PC-3 (cell line): Measurements from ENCODE around the gene NEK11. TPM values are rescaled to one million over a fixed set of nuclear protein-coding genes. Genes with fewer than 3 reads are reported as not detected.
A peak's percentile ranks its signal among the peaks of the same experiment; 100 is the strongest.

Source experiments
- ATAC-seq: fragments of 200-7000 bp; cut with Tn5 transposase; 2 replicates; pipeline ENCODE4 v1.9.1; 2020; ENCODE audit warnings: mild to moderate bottlenecking, moderate library complexity
- Bru-seq: library from RNA; stranded (reverse); fragments of 400-500 nt; gene quantifications from one replicate; lab custom pipeline; 2021; lab: Mats Ljungman, UMichigan
- BruChase-seq, 2 experiments: library from RNA; stranded (reverse); fragments of 400-500 nt; gene quantifications; one replicate each; lab custom pipeline; 2021; lab: Mats Ljungman, UMichigan
- BruUV-seq: library from RNA; stranded (reverse); fragments of 400-500 nt; replicated peaks from 2 replicates; lab custom pipeline; 2021; lab: Mats Ljungman, UMichigan
- CTCF ChIA-PET: fragments of 300-600 bp; sonication (Branson Sonifier 250); formaldehyde crosslinking; loops from one replicate; lab custom pipeline; 2022; ENCODE audit warnings: antibody characterized with exemption; lab: Charles Lee
- POLR2A ChIA-PET: fragments of 300-600 bp; sonication (Branson Sonifier 250); formaldehyde crosslinking; loops from one replicate; lab custom pipeline; 2022; ENCODE audit warnings: antibody characterized with exemption; ENCODE audit not compliant: unreplicated experiment; lab: Charles Lee
- DNase-seq: peaks from one replicate; pipeline ENCODE4 v3.0.0-alpha.2; 2015
- H2AFZ ChIP-seq: fragments of 300-600 bp; sonication (generic); 2 replicates; pipeline ENCODE4 v1.6.0; 2016; ENCODE audit warnings: antibody characterized with exemption, low read length
- H3F3A ChIP-seq: fragments of 300-600 bp; sonication (generic); one replicate; pipeline ENCODE4 v1.6.0; 2017; ENCODE audit warnings: antibody characterized with exemption, low read length, control low read depth, mild to moderate bottlenecking; ENCODE audit not compliant: unreplicated experiment
- H3K27ac ChIP-seq: fragments of 300-600 bp; sonication (generic); 2 replicates; pipeline ENCODE4 v1.5.1; 2016; ENCODE audit warnings: mild to moderate bottlenecking, low read length
- H3K27me3 ChIP-seq: fragments of 300-600 bp; sonication (generic); 2 replicates; pipeline ENCODE4 v1.6.1; 2016; ENCODE audit warnings: low read length, mixed read lengths
- H3K36me3 ChIP-seq: fragments of 300-600 bp; sonication (generic); 2 replicates; pipeline ENCODE4 v1.6.1; 2016; ENCODE audit warnings: low read depth, mixed run types, low read length, mixed read lengths
- H3K4me1 ChIP-seq: fragments of 300-600 bp; sonication (generic); 2 replicates; pipeline ENCODE4 v1.5.1; 2016; ENCODE audit warnings: low read length; ENCODE audit not compliant: insufficient read depth
- H3K4me2 ChIP-seq: fragments of 300-600 bp; sonication (generic); 2 replicates; pipeline ENCODE4 v1.6.0; 2016; ENCODE audit warnings: low read length
- H3K4me3 ChIP-seq: fragments of 300-600 bp; sonication (generic); 2 replicates; pipeline ENCODE4 v1.5.1; 2016; ENCODE audit warnings: mild to moderate bottlenecking, low read length, mixed read lengths
- H3K79me2 ChIP-seq: fragments of 300-600 bp; sonication (generic); 2 replicates; pipeline ENCODE4 v1.6.1; 2017; ENCODE audit warnings: low read length, mixed read lengths
- H3K9ac ChIP-seq: fragments of 300-600 bp; sonication (generic); 2 replicates; pipeline ENCODE4 v1.6.0; 2016; ENCODE audit warnings: mild to moderate bottlenecking, low read length
- H3K9me2 ChIP-seq: fragments of 300-600 bp; sonication (generic); replicated peaks from 2 replicates; pipeline ENCODE4 v1.6.1; 2016; ENCODE audit warnings: mixed run types, low read length, mixed read lengths
- H3K9me3 ChIP-seq: fragments of 300-600 bp; sonication (generic); 2 replicates; pipeline ENCODE4 v1.6.1; 2016; ENCODE audit warnings: low read length, mixed read lengths
- H4K20me1 ChIP-seq: fragments of 300-600 bp; sonication (generic); 2 replicates; pipeline ENCODE4 v1.6.1; 2016; ENCODE audit warnings: low read length, mixed read lengths
- CTCF ChIP-seq: fragments of 300-600 bp; sonication (generic); conservative IDR thresholded peaks from 2 replicates; pipeline ENCODE4 v1.5.1; 2017; ENCODE audit warnings: antibody characterized with exemption, low read depth, mild to moderate bottlenecking, low read length
- EZH2 ChIP-seq: fragments of 300-600 bp; sonication (generic); IDR thresholded peaks from one replicate; pipeline ENCODE4 v1.6.1; 2017; ENCODE audit warnings: antibody characterized with exemption, mild to moderate bottlenecking, low read length; ENCODE audit not compliant: unreplicated experiment
- EZH2phosphoT487 ChIP-seq: fragments of 300-600 bp; sonication (generic); IDR thresholded peaks from 2 replicates; pipeline ENCODE4 v1.6.1; 2018; ENCODE audit warnings: mild to moderate bottlenecking, antibody characterized with exemption, low read length, borderline replicate concordance
- intact Hi-C: fragments of 100-400 bp; cut with micrococcal nuclease; formaldehyde crosslinking; loops from 2 replicates; pipeline ENCODE4 v1.9.0; 2023
- long read RNA-seq: library from polyadenylated mRNA; unstranded; transcript quantifications from one replicate; pipeline ENCODE4 v2.0.0, GENCODE V29; 2021; ENCODE audit not compliant: unreplicated experiment
- total RNA-seq: library from RNA; depleted of rRNA; stranded (reverse); fragments of >200 nt; gene quantifications from 2 replicates; pipeline ENCODE4 v1.2.3, GENCODE V29; 2014; rRNA removed

NEK11 gene
- 3.1 and 5.8 TPM in 2 replicates for total RNA-seq
- Bru-seq, nascent RNA: percentile 42 among the genes with signal in this experiment
- BruChase-seq, experiment 1, labeled RNA remaining after a 6-hour chase: percentile 35 among the genes with signal in this experiment
- BruChase-seq, experiment 2, labeled RNA remaining after a 2-hour chase: percentile 49 among the genes with signal in this experiment
- long read RNA-seq, partial matches to known transcripts: 0 of 8 reads
- long read RNA-seq, other reads (novel, unspliced or antisense): 8 of 8 reads

GRCh38 chr3:131026321-131027151, at the start of gene NEK11, which contains the start of gene ASTE1:
Gene NEK11, plus strand, starts transcription at chr3:131026877. Its CDS starts 2,832 bp downstream, at chr3:131029709.
Gene ASTE1, minus strand, starts transcription at chr3:131026825. Its CDS starts 1,519 bp downstream, at chr3:131025306.
- no peaks in the 10 kb centered on the region for H4K20me1 ChIP-seq
- H3K9ac ChIP-seq: peak within 1 kb of the TSS; percentile 86
- ChIA-PET CTCF (no interaction called here), POLR2A (interaction anchor here (0.5 kb wide), 1 partner anchor 212 kb away, joined by 3 read pairs; no protein-coding TSS in a partner anchor)
- no peak for TF ChIP-seq CTCF
- TF ChIP-seq EZH2: no peak
- TF ChIP-seq EZH2phosphoT487: no peak
- no peaks in the 10 kb centered on the region for H3K27me3 ChIP-seq
- BruUV-seq: TSS peak; percentile 74
- peaks cover 18% of the 10 kb centered on the region for H3K4me1 ChIP-seq
- H3K4me3 ChIP-seq: peak within 1 kb of the TSS; percentile 87
- H3K4me2 ChIP-seq: peak within 1 kb of the TSS; percentile 84
- H3K79me2 ChIP-seq: peaks cover 22% of the 10 kb centered on the region
- peak; percentile 81 for DNase-seq
- no peaks in the 10 kb centered on the region for H3K9me3 ChIP-seq
- H3K27ac ChIP-seq: peak within 1 kb of the TSS; percentile 67
- no peaks in the 10 kb centered on the region for H3K9me2 ChIP-seq
- intact Hi-C loops: loop anchor here (2.0 to 5.0 kb wide), 2 partner anchors 64 to 132 kb away; partner anchors contain the start of gene ATP2C1
- H3K36me3 ChIP-seq: no peaks in the 10 kb centered on the region
- no peaks in the 10 kb centered on the region for H3F3A ChIP-seq
- peak; percentile 97 for ATAC-seq
- peak within 1 kb of the TSS; percentile 92 for H2AFZ ChIP-seq

- TF ChIP-seq EZH2 (no peak), CTCF (no peak), EZH2phosphoT487 (no peak)
These were observed 47.6 kb upstream of the NEK11 start for GRCh38 chr3:130979117-130979516.

More at GRCh38 chr3:130979117-130979516, 47.6 kb upstream of the NEK11 start:
- Histone ChIP-seq H3K79me2 (no peaks in the 10 kb centered on the region), H2AFZ (no peak overlapping the region), H3K9me2 (no peaks in the 10 kb centered on the region), H3K4me3 (no peak overlapping the region), H3K4me2 (no peak overlapping the region), H4K20me1 (no peaks in the 10 kb centered on the region), H3K27ac (no peak overlapping the region), H3K36me3 (no peaks in the 10 kb centered on the region; the same call in 1 of the 2 replicates), H3F3A (no peaks in the 10 kb centered on the region), H3K4me1 (peaks cover 16% of the 10 kb centered on the region), H3K27me3 (no peaks in the 10 kb centered on the region), H3K9ac (no peak overlapping the region), H3K9me3 (no peaks in the 10 kb centered on the region)
- intact Hi-C loops: no loop called here
- ChIA-PET POLR2A (no interaction called here), CTCF (no interaction called here)
- ATAC-seq (no peak), DNase-seq (no peak)
- BruUV-seq: no TSS peak
